IPS-18c (cell line): ENCODE data around the gene ELFN2.
"Not testable (repeated sequence)": the region's sequence is repeated elsewhere in the genome, so short reads cannot be mapped to it uniquely, and the experiment has no call there.

Experiments
- H3K4me3 ChIP-seq: 2 replicates; pipeline ENCODE4 v1.7.0; 2013; ENCODE audit warnings: low read depth, mild to moderate bottlenecking, low read length, moderate library complexity; ENCODE audit not compliant: insufficient read depth
- H3K9me3 ChIP-seq: one replicate; pipeline ENCODE4 v1.6.1; 2013; ENCODE audit warnings: mild to moderate bottlenecking, low read length, moderate library complexity; ENCODE audit not compliant: control insufficient read depth, insufficient read depth

The ELFN2 gene

DNA sequence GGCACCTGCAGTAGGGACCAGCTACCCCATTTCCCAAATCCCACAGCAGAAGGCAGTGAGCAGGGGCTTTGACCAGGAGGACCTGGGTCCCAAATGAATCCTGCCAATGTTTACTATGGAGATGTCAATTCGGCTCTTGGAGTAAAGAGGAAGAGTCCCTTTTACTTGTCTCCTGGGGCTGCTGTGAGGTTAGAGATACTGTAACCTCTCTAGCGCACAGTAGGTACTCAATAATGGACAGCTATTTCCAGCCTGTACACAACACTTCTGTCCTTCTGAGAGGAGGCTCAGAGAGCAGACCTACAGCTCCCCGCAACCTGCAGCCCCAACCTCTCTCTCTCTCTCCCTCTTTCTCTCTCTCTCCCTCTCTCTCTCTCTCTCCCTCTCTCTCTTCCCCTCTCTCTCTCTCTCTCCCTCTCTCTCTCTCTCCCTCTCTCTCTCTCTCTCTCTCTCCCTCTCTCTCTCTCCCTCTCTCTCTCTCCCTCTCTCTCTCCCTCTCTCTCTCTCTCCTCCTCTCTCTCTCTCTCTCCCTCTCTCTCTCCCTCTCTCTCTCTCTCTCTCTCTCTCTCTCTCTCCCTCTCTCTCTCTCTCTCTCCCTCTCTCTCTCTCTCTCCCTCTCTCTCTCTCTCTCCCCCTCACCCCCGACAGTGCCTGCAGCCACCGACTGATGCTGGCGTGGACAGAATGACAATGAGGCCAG is 98.6 kb downstream of the ELFN2 start:
- H3K9me3 ChIP-seq, H3K4me3 ChIP-seq: not testable (repeated sequence)

DNA sequence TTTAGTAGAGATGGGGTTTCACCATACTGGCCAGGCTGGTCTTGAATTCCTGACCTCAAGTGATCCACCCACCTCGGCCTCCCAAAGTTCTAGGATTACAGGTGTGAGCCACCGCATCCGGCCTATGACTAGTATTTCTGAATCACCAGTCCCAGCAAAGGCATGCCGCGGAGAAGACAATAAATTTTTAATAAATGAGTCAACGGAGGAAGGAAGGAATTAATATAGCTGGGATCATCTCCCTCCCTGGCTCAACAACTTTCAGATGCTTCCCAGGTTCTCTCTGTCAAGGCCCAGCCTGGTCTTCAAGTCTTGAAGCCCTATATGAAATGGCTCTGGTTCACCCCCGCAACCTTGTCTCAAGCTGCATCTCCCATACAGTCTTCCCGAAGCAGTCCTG is 99.3 kb downstream of the ELFN2 start:
- H3K9me3 ChIP-seq, result no peaks in the 10 kb centered on the region
- H3K4me3 ChIP-seq, result no peak overlapping the region

DNA sequence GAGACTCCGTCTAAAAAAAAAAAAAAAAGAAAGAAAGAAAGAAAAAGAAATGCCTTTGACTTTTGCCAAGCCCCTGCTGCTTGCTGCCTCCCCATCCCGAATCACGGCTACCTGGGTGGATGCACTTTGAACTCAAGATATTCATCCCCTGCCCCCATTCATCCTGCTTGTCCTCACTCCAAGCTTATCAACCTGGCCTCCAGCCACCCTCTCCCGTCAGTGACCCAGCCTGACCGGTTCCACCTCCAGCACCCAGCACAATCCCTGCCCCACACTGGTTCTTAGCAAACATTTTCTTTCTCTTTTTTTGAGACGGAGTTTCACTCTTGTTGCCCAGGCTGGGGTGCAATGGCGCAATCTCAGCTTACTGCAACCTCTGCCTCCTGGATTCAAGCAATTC is 100.6 kb downstream of the ELFN2 start:
- no peaks in the 10 kb centered on the region for H3K9me3 ChIP-seq
- no peak overlapping the region for H3K4me3 ChIP-seq

DNA sequence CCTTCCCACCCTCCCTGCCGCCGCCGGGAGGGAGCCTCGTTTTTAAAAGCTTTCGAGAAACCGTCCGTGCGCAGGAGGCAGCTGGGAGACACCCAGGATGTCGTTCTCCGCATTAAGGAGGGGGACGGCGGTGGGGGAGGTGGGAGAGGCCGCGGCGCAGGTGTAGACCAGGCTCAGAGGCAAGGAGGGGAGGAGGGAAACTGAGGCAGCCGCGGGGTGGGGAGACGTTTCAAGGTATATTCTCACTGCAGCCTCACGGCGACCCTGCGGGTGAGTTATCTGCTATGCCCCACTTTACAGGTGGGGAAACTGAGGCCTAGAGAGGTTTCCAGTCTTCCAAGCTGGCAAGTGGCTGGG is 102.3 kb downstream of the ELFN2 start:
- Histone ChIP-seq H3K9me3 (no peaks in the 10 kb centered on the region), H3K4me3 (peak overlapping the region; percentile 36; the same call in 1 of the 2 replicates)

DNA sequence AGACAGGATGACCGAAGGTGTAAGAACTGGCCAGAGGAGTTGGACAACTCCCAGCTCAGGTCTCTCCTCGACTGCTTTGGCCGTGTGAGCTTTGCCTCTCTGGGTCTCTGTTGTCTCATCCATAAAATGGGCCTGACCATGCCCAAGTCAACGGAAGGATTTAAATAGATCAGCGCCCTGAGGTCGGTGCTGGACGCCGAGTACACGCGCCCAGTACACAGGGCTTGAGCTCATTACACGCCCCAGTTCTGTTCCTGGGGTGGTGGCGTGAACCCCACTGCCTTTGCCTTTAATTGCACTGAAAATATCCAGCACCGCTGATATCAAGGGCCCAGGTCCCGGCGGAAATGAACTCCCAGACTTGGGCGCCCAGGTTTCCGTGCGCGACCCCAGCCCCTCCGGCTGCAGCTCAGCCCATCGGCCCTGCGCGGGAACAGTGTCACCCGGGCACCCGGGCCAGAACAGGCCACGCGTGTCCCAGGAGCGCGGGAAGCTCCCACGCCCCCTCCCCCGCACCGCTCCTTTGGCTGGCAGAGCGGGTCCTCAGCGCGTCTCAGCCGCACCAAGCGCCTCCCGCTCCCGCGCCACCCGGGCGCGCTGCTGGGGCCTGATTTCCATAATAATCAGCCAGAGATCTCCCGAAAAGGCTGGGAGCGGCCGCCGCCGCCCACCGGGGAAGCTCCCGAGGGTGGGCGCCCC is 102.8 kb downstream of the ELFN2 start:
- Histone ChIP-seq H3K4me3 (peak overlapping the region; percentile 36), H3K9me3 (no peaks in the 10 kb centered on the region)

DNA sequence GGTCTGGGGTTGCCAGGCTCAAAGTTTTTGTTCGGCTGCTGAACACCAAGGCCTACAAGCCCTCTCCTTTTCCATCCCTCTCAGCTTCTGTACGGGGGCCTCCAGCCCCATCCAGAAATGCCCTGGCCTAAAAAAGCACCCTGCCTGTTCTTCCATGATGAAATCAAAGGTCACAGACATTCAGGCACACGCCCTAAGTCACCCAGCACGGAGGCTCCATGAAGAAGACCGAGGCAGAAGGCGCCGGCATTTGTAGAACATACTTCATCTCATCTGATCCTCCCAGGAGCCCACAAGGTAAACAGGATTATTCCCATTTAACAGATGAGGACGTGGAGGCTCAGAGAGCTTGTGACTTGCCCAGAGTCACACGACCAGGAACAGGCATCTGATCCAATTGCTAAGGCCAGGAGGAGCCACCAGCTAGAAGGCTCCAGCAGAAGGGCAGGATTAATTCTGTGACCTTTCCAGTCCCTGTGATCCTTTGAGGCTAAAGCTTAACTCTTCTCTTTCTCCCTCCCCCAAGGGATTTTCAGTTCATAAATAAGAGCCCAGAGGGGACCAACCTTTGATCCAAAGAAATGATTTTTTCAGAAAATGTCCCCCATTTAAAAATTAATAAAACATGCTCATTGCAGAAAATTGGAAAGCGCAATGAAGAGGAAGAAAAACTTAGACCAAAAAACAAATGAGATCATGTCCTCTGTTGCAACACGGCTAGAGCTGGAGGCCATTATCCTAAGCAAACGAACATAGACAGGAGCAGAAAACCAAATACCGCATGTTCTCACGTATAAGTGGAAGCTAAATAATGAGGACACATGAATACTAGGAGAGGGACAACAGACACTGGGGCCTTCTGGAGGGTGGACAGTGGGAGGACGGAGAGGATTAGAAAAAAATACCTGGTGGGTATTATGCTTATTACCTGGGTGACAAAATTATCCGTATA is 106.3 kb downstream of the ELFN2 start:
- Histone ChIP-seq H3K9me3 (no peaks in the 10 kb centered on the region), H3K4me3 (no peak overlapping the region)

DNA sequence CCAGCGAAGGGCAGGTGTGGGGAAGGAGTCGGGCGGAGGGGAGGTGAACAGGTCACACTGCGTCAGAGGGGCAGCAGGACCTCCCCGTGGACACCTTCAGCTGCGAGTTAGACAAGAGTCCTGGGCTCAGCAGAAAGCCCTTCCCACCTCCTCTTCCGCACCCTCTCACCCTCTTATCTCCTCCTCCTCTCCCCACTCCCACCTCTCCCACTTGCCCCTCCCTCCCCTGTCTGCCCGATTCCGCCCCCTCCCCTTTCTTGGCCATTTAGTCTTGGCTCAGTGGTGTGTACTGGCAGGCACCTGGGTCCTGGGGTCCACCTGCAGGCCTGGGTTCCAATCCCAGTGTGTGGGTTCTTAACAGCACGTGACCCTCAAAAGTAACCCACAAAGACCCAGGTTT is 107.8 kb downstream of the ELFN2 start:
- no peaks in the 10 kb centered on the region for H3K9me3 ChIP-seq
- no peak overlapping the region for H3K4me3 ChIP-seq

DNA sequence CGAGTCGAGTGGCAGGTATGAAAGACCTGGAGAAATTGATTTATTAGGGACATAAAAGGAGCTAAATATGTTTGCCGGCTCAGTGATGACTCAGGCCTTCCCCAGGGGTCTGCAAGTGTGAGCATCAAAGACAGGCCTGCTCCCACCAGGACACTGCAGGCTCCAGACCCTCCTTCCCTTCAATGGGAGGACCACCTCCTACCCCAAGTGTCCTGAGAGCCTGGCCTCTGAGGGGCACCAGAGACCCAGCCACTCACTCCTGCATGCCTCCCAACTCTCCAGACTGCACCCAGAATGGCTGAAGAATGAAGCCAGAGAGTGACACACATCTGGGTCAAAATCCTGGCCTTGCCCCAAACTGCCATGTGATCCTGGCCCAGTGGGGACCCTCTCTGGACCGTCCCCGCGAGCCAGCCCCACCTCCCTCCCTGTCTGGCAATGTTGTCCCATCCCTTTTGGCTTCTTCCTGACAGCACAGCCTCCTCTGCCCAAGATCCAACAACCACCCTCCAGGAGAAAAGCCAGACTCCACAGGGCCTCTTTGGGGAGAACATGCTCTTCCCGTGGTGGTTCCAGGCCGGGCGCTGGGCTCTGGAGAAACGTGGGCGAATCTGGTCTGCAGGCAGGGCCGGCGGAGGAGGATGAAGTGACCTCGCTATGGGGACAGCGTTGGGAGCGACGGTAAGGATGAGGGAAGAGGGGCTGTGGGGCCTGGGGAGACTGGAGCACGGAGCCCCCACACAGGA is 108.7 kb downstream of the ELFN2 start:
- H3K9me3 ChIP-seq, result no peaks in the 10 kb centered on the region

More for the DNA sequence above, 108.7 kb downstream of the ELFN2 start:
- no peak overlapping the region for H3K4me3 ChIP-seq
